Activated CD4-positive, alpha-beta T cell treated with anti-CD3 and anti-CD28 coated beads, Interleukin-10, Interleukin-2, amounts not matched to agents 100 ng/mL and 50 ng/mL, durations not matched to agents 16 hours and 8 hours (primary cell): ENCODE measurements around the gene SIX1.
A peak's percentile ranks its signal among the peaks of the same experiment; 100 is the strongest.

ENCODE experiments used
- DNase-seq: peaks from one replicate; pipeline ENCODE4 v3.0.0-alpha.2; 2020

SIX1 gene

GRCh38 chr14:60648934-60649874 lies at the start of gene SIX1:
SIX1 (minus strand) TSS chr14:60649477; CDS start chr14:60649189, 288 bp downstream.
- DNase-seq: peak; percentile 61

- DNase-seq: no peak
Observed at GRCh38 chr14:60695327-60695726, 46.0 kb upstream of the SIX1 start.

GRCh38 chr14:60691383-60692113 lies 42.3 kb upstream of the SIX1 start:
- DNase-seq: no peak

- DNase-seq: no peak
Observed at GRCh38 chr14:60686865-60687264, 37.6 kb upstream of the SIX1 start.

- no peak for DNase-seq
Observed at GRCh38 chr14:60684203-60684602, 34.9 kb upstream of the SIX1 start.

- DNase-seq: no peak
Observed at GRCh38 chr14:60681271-60681670, 32.0 kb upstream of the SIX1 start.

- no peak for DNase-seq
Observed at GRCh38 chr14:60680511-60680910, 31.2 kb upstream of the SIX1 start.

- DNase-seq: no peak
Observed at GRCh38 chr14:60679566-60680258, 30.4 kb upstream of the SIX1 start.

- no peak for DNase-seq
Observed at GRCh38 chr14:60677701-60678100, 28.4 kb upstream of the SIX1 start.

GRCh38 chr14:60670989-60671388 lies 21.7 kb upstream of the SIX1 start:
- DNase-seq: no peak

- no peak for DNase-seq
Observed at GRCh38 chr14:60668431-60669112, 19.3 kb upstream of the SIX1 start.

- DNase-seq: no peak
Observed at GRCh38 chr14:60665177-60665550, 15.9 kb upstream of the SIX1 start.

GRCh38 chr14:60662982-60663381 lies 13.7 kb upstream of the SIX1 start:
- DNase-seq: no peak

GRCh38 chr14:60661721-60662120 lies 12.4 kb upstream of the SIX1 start:
- DNase-seq: no peak

GRCh38 chr14:60658909-60659585 lies 9.8 kb upstream of the SIX1 start:
- DNase-seq: no peak

GRCh38 chr14:60658211-60658690 lies 9.0 kb upstream of the SIX1 start:
- DNase-seq: no peak

GRCh38 chr14:60657456-60658210 lies 8.4 kb upstream of the SIX1 start:
- no peak for DNase-seq

- peak; percentile 49 for DNase-seq
Observed at GRCh38 chr14:60656686-60657455, 7.6 kb upstream of the SIX1 start.

- no peak for DNase-seq
Observed at GRCh38 chr14:60655898-60656685, 6.8 kb upstream of the SIX1 start.
